22Rv1 (cell line): Measurements from ENCODE around the gene DSG1.

Experiments
- CTCF ChIP-seq: fragments of 450-650 bp; IDR thresholded peaks from 2 replicates; pipeline ENCODE4 v1.5.1; 2017; ENCODE audit warnings: mild to moderate bottlenecking
- ZFX ChIP-seq: fragments of 450-650 bp; IDR thresholded peaks from 2 replicates; pipeline ENCODE4 v1.6.1; 2017; ENCODE audit warnings: antibody characterized with exemption, borderline replicate concordance

- TF ChIP-seq CTCF (no peak), ZFX (no peak)
These were observed 68.8 kb downstream of the DSG1 start for GRCh38 chr18:31386741-31387140.
